ENCODE results near the gene FKBP5.

The FKBP5 gene

GRCh38 chr6:35534407-35535170 is 154.1 kb downstream of the FKBP5 start:
- DNase-seq, result no peak

GRCh38 chr6:35533981-35534380 is 154.7 kb downstream of the FKBP5 start:
- DNase-seq, result no peak

DNA sequence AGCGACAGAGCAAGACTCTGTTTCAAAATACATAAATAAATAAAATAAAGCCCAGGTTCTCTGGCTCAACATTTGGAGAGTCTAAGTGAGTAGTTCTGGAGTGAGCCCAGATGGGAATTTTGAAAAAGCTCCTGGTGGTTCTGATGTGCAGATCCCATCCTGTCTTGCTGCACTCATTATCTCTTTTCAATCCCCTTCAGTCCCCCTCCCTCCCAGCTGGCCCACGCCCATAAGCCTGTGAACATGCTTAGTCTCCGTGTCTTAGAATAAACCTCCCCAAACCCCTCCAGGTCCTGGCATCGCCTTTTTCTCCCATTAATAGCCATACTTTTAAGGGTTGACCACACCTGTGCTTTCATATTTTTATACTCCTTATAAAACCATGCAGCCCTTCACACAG is 156.6 kb downstream of the FKBP5 start:
- no peak for DNase-seq

DNA sequence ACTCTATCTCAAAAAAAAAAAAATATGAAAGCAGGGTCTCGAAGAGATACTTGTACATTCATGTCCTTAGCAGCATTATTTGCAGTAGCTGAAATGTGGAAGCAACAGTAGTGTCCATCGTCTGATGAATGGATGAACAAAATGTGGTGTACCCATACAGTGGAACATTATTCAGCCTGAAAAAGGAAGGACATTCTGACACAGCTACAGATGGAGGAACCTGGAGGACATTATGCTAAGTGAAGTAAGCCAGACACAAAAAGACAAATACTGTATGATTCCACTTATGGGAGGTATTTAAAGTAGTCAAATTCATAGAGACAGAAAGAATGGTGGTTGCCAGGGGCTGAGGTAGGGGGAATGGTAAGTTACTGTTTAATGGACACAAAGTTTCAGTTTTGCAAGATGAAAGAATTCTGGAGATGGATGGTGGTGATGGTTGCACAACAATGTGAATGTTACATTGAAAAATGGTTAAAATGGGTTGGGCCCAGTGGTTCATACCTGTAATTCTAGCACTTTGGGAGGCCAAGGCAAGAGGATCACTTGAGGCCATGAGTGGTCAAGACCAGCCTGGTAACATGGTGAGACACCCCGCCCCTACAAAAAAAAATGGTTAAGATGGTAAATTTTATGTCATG is 164.2 kb downstream of the FKBP5 start:
- DNase-seq, result no peak

Measured in activated CD4-positive, CD25-positive, alpha-beta regulatory T cell treated with anti-CD3 and anti-CD28 coated beads, Interleukin-2, amount 50 U/mL, for 72 hours (primary cell).